ENCODE results near the gene RGS3.
A peak's percentile ranks its signal among the peaks of the same experiment; 100 is the strongest.

Gene RGS3

DNA sequence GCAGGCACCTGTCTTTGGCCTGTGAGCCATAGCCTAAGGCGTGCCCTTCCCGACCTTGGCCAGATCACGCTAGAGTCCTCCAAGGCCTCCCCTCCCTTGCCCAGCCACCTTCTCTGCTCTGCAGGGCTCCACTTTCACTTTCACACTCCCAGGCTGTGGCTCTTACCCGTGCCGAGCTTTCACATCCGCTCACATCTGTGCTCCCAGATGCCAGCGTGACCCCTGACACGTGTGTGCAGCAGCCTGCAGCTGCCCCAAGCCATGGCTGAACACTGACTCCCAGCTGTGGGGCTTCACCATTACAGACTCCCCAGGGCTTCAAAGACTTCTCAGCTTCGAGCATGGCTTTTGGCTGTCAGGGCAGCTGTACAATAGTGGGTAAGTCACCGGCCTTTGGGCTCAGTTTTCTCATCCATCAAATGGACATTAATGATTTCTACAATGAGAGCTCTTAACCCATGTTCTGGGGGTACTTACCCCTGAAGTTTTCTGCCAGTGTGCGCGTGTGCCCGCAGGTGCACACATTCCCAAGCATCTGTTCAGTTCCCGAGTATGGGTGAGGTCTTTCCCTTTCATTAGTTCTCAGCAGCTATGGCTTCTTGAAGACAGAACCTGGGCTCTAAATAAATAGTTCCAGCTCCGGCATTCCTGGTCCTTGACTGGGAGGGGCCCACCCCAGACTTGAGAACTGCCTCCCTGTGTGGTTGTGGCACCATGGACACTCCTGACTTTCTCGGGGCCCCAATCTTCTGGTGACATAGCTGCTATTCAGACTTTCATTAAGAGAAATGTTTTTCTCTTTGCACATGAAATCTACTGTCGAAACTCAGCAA, 118.6 kb downstream of the RGS3 start:
- Mint-ChIP-seq H3K4me1 (peaks cover 46% of the 10 kb centered on the region), H3K36me3 (peaks cover 18% of the 10 kb centered on the region), H3K27me3 (no peaks in the 10 kb centered on the region), H3K27ac (peak overlapping the region; percentile 88), H3K4me3 (peak overlapping the region; percentile 75), H3K9me3 (no peaks in the 10 kb centered on the region)
- ATAC-seq (ENCODE audit: low read depth) (peak; percentile 83), DNase-seq (ENCODE audit: low spot score in 2 of 2) (peak; percentile 68 to 83)

GRCh38 chr9:113582698-113583200, 119.2 kb downstream of the RGS3 start:
- DNase-seq (ENCODE audit: low spot score in 2 of 2) (no peak), ATAC-seq (ENCODE audit: low read depth) (no peak)
- Mint-ChIP-seq H3K27me3 (no peaks in the 10 kb centered on the region), H3K9me3 (no peaks in the 10 kb centered on the region), H3K27ac (no peak overlapping the region), H3K4me3 (no peak overlapping the region), H3K4me1 (peaks cover 44% of the 10 kb centered on the region), H3K36me3 (peaks cover 18% of the 10 kb centered on the region)

DNA sequence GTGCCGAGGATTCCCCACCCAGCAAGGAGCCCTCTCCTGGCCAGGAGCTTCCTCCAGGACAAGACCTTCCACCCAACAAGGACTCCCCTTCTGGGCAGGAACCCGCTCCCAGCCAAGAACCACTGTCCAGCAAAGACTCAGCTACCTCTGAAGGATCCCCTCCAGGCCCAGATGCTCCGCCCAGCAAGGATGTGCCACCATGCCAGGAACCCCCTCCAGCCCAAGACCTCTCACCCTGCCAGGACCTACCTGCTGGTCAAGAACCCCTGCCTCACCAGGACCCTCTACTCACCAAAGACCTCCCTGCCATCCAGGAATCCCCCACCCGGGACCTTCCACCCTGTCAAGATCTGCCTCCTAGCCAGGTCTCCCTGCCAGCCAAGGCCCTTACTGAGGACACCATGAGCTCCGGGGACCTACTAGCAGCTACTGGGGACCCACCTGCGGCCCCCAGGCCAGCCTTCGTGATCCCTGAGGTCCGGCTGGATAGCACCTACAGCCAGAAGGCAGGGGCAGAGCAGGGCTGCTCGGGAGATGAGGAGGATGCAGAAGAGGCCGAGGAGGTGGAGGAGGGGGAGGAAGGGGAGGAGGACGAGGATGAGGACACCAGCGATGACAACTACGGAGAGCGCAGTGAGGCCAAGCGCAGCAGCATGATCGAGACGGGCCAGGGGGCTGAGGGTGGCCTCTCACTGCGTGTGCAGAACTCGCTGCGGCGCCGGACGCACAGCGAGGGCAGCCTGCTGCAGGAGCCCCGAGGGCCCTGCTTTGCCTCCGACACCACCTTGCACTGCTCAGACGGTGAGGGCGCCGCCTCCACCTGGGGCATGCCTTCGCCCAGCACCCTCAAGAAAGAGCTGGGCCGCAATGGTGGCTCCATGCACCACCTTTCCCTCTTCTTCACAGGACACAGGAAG, 120.2 kb downstream of the RGS3 start:
- peak overlapping the region; percentile 38 for H3K27ac Mint-ChIP-seq
- peaks cover 20% of the 10 kb centered on the region for H3K36me3 Mint-ChIP-seq
- DNase-seq (ENCODE audit: low spot score in 2 of 2), result no peak
- no peak for ATAC-seq (ENCODE audit: low read depth)
- no peak overlapping the region for H3K4me3 Mint-ChIP-seq
- H3K9me3 Mint-ChIP-seq, result no peaks in the 10 kb centered on the region
- H3K4me1 Mint-ChIP-seq, result peaks cover 34% of the 10 kb centered on the region
- no peaks in the 10 kb centered on the region for H3K27me3 Mint-ChIP-seq

DNA sequence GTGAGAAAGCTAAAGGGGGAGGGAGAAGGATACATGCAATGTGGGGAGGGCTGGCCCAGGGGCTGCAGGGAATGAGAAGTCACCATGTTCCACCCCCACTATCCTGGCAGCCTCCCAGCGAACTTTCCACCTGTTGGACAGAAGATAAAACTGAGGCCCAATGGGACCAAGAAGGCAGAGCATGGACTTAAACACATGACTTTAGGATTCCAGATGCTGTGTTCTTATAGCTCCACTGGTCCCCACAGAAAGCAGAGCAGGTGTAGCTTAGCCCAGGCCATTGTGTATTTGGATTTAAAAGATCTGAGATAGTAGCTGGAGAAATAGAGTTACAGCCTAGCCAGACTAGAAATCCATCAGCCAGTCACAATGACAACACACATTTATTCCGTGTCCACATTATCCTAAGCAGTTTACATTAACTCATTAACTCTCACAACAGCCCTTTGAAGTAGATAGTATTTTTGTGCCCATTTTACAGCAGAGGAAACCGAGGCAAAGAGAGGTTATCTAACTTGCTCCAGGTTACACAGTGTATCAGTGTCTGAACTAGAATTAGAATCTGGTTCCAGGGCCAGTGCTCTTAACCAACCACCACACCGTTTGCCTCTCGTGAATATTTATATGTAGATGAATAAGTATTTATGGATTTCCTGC, 121.0 kb downstream of the RGS3 start:
- H3K4me1 Mint-ChIP-seq, result peaks cover 29% of the 10 kb centered on the region
- peaks cover 20% of the 10 kb centered on the region for H3K36me3 Mint-ChIP-seq
- H3K27me3 Mint-ChIP-seq, result no peaks in the 10 kb centered on the region
- no peak overlapping the region for H3K4me3 Mint-ChIP-seq
- DNase-seq (ENCODE audit: low spot score in 2 of 2) (no peak), ATAC-seq (ENCODE audit: low read depth) (no peak)
- no peaks in the 10 kb centered on the region for H3K9me3 Mint-ChIP-seq
- no peak overlapping the region for H3K27ac Mint-ChIP-seq

DNA sequence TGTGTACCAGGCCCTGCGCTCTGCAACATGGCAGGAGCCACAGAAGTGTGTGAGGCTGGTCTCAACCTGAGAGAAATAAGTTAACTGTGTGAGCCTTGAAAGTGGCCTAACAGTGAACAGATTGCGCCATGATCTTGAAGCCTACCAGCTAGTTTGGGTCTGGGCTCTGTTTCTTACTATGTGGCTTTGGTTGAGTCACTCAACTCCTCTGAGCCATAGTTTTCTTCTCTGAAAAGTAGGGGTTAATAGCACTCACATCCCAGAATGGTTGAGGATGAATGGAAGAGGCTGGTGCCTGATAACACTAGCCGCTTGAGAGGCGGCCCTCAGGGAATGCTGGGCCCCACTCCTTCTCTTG, 121.5 kb downstream of the RGS3 start:
- Mint-ChIP-seq H3K27me3 (no peaks in the 10 kb centered on the region), H3K4me3 (no peak overlapping the region), H3K36me3 (peaks cover 20% of the 10 kb centered on the region), H3K27ac (no peak overlapping the region), H3K4me1 (peaks cover 24% of the 10 kb centered on the region), H3K9me3 (no peaks in the 10 kb centered on the region)
- ATAC-seq (ENCODE audit: low read depth), result no peak
- no peak for DNase-seq (ENCODE audit: low spot score in 2 of 2)

DNA sequence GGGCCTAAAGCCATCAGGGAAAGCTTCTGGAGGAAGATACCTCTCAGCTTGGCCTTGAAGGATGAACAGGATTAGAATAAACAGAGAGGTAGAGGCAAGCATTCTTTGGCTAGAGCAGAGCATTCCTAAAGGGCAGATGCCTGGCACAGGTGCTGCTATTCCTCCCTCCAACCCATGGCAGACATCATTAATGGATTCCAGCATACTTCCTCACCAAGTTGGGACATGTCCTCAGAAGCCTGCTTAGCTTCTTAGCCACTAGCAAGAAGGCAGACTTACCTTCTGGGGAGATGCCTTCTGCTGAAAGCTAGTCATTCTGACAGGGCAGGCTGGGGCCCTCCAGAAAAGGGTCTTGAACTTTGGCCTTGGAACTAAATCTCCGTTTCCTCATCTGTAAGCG, 122.0 kb downstream of the RGS3 start:
- H3K36me3 Mint-ChIP-seq, result peaks cover 21% of the 10 kb centered on the region
- no peaks in the 10 kb centered on the region for H3K9me3 Mint-ChIP-seq
- no peak for DNase-seq (ENCODE audit: low spot score in 2 of 2)
- ATAC-seq (ENCODE audit: low read depth), result no peak
- H3K4me3 Mint-ChIP-seq, result no peak overlapping the region
- H3K27ac Mint-ChIP-seq, result no peak overlapping the region
- H3K4me1 Mint-ChIP-seq, result peaks cover 24% of the 10 kb centered on the region
- no peaks in the 10 kb centered on the region for H3K27me3 Mint-ChIP-seq

DNA sequence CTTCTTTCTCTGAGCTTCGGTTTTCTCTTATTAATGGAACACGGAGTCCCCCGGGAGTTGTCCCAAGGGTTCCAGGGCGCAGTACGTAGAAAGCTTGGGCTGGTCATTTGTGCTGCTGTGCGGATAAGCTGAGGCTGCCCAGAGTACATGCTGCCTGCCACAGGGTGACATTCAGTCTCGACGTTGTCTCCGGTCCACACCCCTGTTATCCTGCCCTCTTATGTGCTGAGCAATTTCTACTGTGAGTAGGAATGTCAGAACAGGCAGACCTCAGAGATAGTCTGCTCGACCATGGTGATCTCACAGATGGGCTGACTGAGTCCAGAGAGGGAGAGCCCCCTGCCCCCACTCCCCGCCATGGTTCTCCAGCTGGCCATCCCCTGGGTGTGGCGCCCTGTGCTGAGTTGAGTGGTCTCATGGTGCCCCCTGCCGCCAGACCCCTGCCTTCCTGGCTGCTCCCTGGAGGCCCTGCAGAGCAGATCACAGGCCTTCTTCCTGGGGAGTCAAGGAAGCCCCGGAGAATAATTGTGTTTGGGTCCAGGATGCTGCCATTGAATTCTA, 124.0 kb downstream of the RGS3 start:
- Mint-ChIP-seq H3K27ac (no peak overlapping the region), H3K4me3 (no peak overlapping the region)
- peak; percentile 34 for ATAC-seq (ENCODE audit: low read depth)

GRCh38 chr9:113588242-113588810, 124.8 kb downstream of the RGS3 start:
- DNase-seq (ENCODE audit: low spot score in 2 of 2), result no peak
- ATAC-seq (ENCODE audit: low read depth), result no peak
- peaks cover 14% of the 10 kb centered on the region for H3K4me1 Mint-ChIP-seq
- H3K36me3 Mint-ChIP-seq, result peaks cover 21% of the 10 kb centered on the region
- no peaks in the 10 kb centered on the region for H3K27me3 Mint-ChIP-seq
- no peaks in the 10 kb centered on the region for H3K9me3 Mint-ChIP-seq
- no peak overlapping the region for H3K27ac Mint-ChIP-seq
- no peak overlapping the region for H3K4me3 Mint-ChIP-seq

More for the DNA sequence above, 124.0 kb downstream of the RGS3 start:
- no peak for DNase-seq (ENCODE audit: low spot score in 2 of 2)
- no peaks in the 10 kb centered on the region for H3K9me3 Mint-ChIP-seq
- peaks cover 22% of the 10 kb centered on the region for H3K36me3 Mint-ChIP-seq
- H3K27me3 Mint-ChIP-seq, result no peaks in the 10 kb centered on the region
- peaks cover 14% of the 10 kb centered on the region for H3K4me1 Mint-ChIP-seq

- Mint-ChIP-seq H3K4me3 (no peak overlapping the region), H3K4me1 (peaks cover 9% of the 10 kb centered on the region), H3K36me3 (peaks cover 15% of the 10 kb centered on the region), H3K9me3 (no peaks in the 10 kb centered on the region), H3K27ac (no peak overlapping the region), H3K27me3 (no peaks in the 10 kb centered on the region)
- DNase-seq (ENCODE audit: low spot score in 2 of 2) (no peak), ATAC-seq (ENCODE audit: low read depth) (no peak)
Observed at GRCh38 chr9:113588936-113589335, 125.4 kb downstream of the RGS3 start.

DNA sequence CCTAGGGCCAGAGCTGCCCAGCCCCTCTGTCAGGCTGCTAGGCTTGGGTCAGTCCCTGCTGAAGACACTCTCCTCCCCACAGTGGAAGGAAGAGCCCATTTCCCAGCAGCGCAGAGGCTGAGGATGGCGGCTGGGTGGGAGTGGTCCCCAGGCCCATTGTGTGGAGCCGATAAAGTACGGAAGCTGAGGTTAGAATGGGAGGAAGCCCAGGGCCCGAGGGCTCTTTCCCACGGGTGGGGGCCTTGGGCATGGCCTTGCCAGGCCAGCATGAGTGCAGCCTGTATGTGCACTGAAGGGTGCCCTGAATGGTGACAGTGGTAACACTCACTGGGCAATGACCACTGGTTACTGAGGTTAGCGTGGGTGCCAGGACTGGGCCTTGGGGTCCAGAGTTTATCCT, 125.9 kb downstream of the RGS3 start:
- H3K4me3 Mint-ChIP-seq, result no peak overlapping the region
- H3K36me3 Mint-ChIP-seq, result peaks cover 15% of the 10 kb centered on the region
- H3K27me3 Mint-ChIP-seq, result no peaks in the 10 kb centered on the region
- H3K4me1 Mint-ChIP-seq, result peaks cover 9% of the 10 kb centered on the region
- no peak for ATAC-seq (ENCODE audit: low read depth)
- H3K27ac Mint-ChIP-seq, result no peak overlapping the region
- DNase-seq (ENCODE audit: low spot score in 2 of 2), result no peak
- H3K9me3 Mint-ChIP-seq, result no peaks in the 10 kb centered on the region

DNA sequence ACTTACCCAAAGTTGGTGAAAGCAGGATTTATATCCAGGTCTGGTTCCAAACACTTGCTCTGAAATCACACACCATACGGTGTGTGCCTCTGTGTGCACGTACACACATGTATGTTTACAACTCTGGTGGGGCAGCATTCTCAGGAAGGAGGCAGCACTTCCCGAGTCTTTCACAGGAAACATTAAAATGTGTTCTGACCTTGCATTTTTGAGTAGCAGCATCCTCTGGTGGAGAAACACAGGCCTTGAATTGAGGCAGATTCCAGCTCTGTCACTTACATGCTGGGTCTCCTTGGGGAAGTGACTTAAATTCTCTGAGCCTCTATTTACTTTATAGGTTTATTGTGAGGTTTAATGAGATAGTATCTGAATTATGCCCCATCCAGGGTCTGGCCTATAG, 126.4 kb downstream of the RGS3 start:
- H3K27me3 Mint-ChIP-seq, result no peaks in the 10 kb centered on the region
- peaks cover 12% of the 10 kb centered on the region for H3K36me3 Mint-ChIP-seq
- H3K4me1 Mint-ChIP-seq, result peaks cover 9% of the 10 kb centered on the region
- H3K4me3 Mint-ChIP-seq, result no peak overlapping the region
- ATAC-seq (ENCODE audit: low read depth) (no peak), DNase-seq (ENCODE audit: low spot score in 2 of 2) (no peak)
- H3K9me3 Mint-ChIP-seq, result no peaks in the 10 kb centered on the region
- H3K27ac Mint-ChIP-seq, result no peak overlapping the region

DNA sequence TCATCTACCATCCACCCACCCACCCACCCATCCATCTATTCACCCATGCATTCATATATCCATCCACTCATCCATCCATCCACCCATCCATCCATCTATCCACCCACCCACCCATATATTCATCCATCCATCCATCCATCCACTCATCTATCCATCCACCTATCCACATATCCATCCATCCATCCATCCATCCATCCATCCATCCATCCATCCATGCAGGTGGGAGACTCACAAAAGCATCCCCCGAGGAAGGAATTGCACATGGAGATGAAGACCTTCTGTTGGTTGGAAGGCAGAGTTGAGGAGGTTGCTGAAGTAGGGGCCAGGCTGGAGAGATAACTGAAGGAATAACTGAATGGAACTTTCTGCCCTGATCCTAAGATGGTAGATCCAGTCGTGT, 126.9 kb downstream of the RGS3 start:
- H3K4me1 Mint-ChIP-seq, result peaks cover 9% of the 10 kb centered on the region
- H3K27me3 Mint-ChIP-seq, result no peaks in the 10 kb centered on the region

More for the DNA sequence above, 126.9 kb downstream of the RGS3 start:
- Mint-ChIP-seq H3K9me3 (no peaks in the 10 kb centered on the region), H3K36me3 (peaks cover 16% of the 10 kb centered on the region), H3K4me3 (no peak overlapping the region), H3K27ac (no peak overlapping the region)
- DNase-seq (ENCODE audit: low spot score in 2 of 2) (no peak), ATAC-seq (ENCODE audit: low read depth) (no peak)

All from memory B cell (primary cell).